Measurements from ENCODE around the gene INTS2.
"Not testable (repeated sequence)": the region's sequence is repeated elsewhere in the genome, so short reads cannot be mapped to it uniquely, and the experiment has no call there.

Gene INTS2

DNA sequence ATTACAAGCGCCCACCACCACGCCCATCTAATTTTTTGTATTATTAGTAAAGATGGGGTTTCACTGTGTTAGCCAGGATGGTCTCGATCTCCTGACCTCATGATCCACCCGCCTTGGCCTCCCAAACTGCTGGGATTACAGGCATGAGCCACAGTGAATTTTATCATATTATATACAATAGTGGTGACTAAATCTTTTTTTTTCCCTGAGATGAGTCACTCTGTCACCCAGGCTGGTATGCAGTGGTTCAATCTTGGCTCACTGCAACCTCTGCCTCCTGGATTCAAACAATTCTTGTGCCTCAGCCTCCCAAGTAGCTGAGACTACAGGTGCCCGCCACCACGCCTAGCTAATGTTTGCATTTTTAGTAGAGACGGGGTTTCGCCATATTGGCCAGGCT is 41.9 kb downstream of the INTS2 start:
- DNase-seq: not testable (repeated sequence)

GRCh38 chr17:61884864-61885263 is 42.9 kb downstream of the INTS2 start:
- DNase-seq: no peak

GRCh38 chr17:61880589-61881102 is 47.1 kb downstream of the INTS2 start:
- DNase-seq: no peak

DNA sequence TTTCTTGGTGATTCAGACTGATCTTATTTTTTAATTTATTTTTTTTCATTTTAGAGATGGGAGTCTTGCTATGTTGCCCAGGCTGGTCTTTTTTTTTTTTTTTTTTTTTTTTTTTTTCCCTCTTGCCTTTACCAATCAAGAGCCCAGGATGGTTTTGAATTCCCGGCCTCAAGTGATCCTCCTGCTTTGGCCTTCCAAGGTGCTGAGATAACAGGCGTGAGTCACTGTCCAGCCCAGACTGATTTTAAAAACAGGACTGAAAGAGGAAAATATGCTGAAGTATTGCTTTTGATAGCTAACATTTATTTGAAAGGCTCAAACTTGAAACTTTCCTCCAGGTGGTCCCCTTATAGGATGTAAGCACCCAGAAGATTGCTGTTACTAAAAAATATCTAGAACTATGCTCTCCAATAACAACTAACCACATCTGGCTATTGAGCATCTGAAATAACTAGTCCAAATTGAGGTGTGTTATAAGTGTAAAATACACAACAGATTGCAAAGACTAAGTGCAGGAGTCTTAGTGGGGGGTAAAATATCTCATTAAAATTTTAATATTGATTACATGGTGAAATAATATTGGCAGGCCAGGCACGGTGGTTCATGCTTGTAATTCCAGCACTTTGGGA is 48.7 kb downstream of the INTS2 start:
- DNase-seq: no peak

DNA sequence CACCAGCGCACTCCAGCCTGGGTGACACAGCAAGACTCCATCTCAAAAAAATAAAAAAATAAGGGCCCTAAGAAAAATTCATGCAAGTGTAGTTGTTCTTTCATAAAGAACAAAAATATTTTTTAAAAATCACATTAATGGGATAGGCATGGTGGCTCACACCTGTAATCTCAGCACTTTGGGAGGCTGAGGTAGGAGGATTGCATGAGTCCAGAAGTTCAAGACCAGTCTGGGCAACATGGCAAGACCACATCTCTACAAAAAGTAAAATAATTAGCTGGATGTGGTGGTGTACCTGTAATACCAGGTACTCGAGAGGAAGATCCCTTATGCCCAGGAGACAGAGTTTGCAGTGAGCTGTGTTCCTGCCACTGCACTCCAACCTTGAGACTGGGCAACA is 49.3 kb downstream of the INTS2 start:
- DNase-seq: no peak

- DNase-seq: no peak
Observed at GRCh38 chr17:61877837-61878236, 49.9 kb downstream of the INTS2 start.

- no peak for DNase-seq
Observed at GRCh38 chr17:61875804-61876203, 52.0 kb downstream of the INTS2 start.

GRCh38 chr17:61875285-61875684 is 52.5 kb downstream of the INTS2 start:
- no peak for DNase-seq

- DNase-seq: no peak
Observed at GRCh38 chr17:61874075-61874474, 53.7 kb downstream of the INTS2 start.

GRCh38 chr17:61872099-61872498 is 55.7 kb downstream of the INTS2 start:
- DNase-seq: no peak

DNA sequence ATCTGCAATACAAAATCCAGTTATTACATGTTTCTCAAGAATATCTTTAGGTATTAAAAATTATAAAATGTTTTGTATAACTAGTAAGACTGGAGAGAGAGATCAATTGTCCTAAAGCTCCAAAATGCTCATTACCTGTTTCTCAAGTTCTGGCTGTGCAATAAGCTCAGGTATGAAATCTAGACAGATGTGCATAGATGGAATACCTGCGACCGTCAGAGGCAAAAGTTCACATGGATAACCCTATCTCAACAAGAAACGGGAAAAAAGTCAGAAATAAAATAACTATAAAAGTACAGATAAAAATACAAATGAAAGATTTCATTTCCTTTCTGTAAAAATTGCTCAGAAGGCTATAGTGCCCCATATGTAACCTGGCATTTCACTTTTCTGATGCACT is 58.6 kb downstream of the INTS2 start:
- no peak for DNase-seq

DNA sequence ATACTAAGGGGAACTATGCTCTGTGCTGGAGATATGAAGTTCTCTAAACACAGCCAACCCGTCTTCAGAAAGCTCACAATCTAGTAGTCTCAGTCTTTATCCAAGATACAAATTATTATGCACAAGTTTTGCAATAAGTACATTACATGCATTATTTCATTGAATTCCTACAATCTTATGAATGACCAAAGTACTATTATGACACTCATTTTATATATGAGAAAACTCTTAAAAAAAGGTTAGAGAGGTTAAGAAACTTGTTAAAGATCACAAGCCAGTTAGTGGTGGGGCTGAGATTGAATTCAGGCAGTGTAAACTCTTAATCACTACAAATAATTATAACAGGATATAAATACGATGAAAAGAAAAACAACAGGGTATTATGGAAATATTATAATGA is 59.7 kb downstream of the INTS2 start:
- no peak for DNase-seq

DNA sequence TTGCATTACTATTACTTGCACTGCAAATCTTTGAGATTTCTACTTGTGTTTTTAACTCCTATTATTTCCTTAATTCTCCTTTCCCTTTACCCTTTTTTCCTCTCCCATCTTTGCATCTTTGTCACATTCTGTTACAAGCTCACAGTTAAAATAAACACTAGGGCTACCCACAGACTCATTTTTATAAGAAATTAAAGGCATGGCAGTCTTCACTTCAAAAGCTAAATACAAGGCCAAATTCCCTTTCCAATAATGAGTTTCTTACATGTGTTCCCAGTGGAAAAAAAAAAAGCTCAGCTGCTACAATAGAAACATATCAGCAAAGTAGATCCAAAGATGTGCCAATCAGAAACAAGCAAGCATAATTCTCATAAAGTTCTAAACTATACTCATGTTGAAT is 60.7 kb downstream of the INTS2 start:
- no peak for DNase-seq

DNA sequence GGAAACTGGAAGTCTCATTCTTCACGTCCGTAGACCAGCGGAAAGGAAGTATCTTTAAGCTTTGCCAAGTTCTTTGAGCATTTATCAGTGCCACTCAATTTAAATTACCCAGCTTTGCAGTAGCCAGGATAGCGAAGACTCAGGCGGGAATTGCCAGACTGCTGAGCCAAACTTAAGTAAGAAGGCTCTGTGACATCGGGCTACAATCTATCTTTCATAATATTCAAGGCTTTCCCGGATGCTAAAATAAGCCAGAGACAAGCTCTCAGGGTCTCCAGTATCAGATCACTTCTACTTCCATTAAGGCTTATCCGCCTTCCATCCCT is 64.0 kb downstream of the INTS2 start:
- no peak for DNase-seq

DNA sequence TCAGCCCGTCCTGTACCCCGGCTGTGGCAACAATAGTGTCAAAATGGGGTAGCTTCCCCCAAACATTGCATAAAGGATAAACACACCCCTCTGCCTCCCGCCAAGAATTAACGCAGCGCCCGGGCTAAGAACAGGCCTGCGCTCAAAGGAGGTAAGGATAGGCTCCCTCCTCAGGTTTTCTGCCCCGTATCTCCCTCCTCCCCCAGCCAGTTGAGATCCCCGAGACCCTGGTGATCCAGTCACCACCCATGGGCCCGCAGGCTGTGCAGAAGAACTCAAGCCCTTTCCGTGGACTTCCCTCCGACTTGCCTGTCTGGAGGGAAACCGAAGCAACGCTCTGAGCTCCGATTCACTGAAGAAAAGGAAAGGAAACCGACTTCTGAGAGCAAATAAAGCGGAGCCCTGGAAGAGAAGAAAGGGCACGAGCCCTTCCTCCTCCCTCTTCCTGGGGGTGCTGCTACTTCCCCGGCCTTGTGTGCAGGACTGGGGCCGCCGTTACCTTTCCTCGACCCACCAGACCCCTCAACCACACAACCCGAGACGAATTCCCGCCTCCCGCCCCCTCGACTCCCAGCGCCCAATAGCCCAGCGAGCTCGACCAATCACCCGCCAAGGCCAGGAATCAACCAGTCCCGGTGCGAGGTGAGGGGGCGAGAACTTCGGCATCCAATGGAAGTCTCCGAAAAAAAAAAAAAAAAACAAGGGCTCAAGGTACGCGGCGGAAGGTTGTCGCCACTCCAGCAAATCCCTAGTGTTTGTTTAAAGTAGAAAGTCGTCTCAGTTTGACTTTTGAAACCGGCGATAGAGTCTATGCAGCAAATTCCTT is 64.6 kb downstream of the INTS2 start, which contains the start of gene BRIP1:
Gene BRIP1, minus strand, starts transcription at position 554 of the 826 bp plus-strand sequence. CDS start 1,989 bp downstream, outside the sequence.
- peak; percentile 97 for DNase-seq

GRCh38 chr17:61862105-61862574 is 65.6 kb downstream of the INTS2 start:
- DNase-seq: no peak

GRCh38 chr17:61860397-61860796 is 67.4 kb downstream of the INTS2 start:
- DNase-seq: not testable (repeated sequence)

- DNase-seq: no peak
Observed at GRCh38 chr17:61856035-61856434, 71.7 kb downstream of the INTS2 start.

GRCh38 chr17:61852857-61853256 is 74.9 kb downstream of the INTS2 start:
- DNase-seq: no peak

DNA sequence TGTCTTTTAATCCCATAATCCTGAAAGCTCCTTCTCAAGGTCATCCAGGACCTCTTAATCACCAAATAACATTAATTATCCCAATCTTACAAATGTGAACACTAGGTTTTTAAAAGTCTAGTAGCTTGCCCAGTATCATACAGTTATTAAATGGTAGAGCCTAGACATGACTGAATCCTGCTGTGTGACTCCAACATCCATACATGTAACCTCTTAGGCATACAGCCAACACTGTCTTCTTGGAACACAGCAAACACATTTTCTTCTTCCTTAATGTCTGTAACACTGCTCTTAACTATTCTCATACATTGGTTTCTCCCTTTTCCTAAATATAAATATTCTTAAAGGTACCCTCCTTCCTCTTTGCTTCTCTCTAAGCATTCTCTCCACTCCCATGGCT is 78.1 kb downstream of the INTS2 start:
- DNase-seq: no peak

GRCh38 chr17:61848896-61849295 is 78.9 kb downstream of the INTS2 start:
- DNase-seq: no peak

GRCh38 chr17:61848247-61848646 is 79.5 kb downstream of the INTS2 start:
- no peak for DNase-seq

GRCh38 chr17:61847659-61848058 is 80.1 kb downstream of the INTS2 start:
- no peak for DNase-seq

GRCh38 chr17:61846761-61847375 is 80.9 kb downstream of the INTS2 start:
- DNase-seq: no peak

Measured in NCI-H1436 (cell line).